Omental fat pad (tissue), 4 donors: ENCODE measurements around the gene PTGES3. TPM values are rescaled to one million over a fixed set of nuclear protein-coding genes. Genes with fewer than 3 reads are reported as not detected.

Experiments used
- ATAC-seq: fragments of 150-250 bp; one replicate; pipeline ENCODE4 v1.9.1; 2016; ENCODE audit warnings: mild to moderate bottlenecking, moderate library complexity; ENCODE audit not compliant: low FRiP score
- DNase-seq: peaks from one replicate; pipeline ENCODE4 v3.0.0-alpha.2; 2019; ENCODE audit warnings: low spot score
- total RNA-seq, 4 donors: library from RNA; depleted of rRNA; stranded (reverse); fragments of >200 nt; gene quantifications; one replicate each; pipeline ENCODE4 v1.1.0, GENCODE V29; 2016
- TF ChIP-seq, protein P1 (sequence below), 3 donors: fragments of 450-650 bp; IDR thresholded peaks; one replicate each; pipeline ENCODE4 v1.5.1; 2016 to 2017; ENCODE audit warnings: antibody characterized with exemption in 3 of 3, mild to moderate bottlenecking in 3 of 3, moderate library complexity in 2 of 3

PTGES3 gene
- total RNA-seq, 4 donors from 2014 or later: 80.7 to 103 (median 84.6) TPM

DNA sequence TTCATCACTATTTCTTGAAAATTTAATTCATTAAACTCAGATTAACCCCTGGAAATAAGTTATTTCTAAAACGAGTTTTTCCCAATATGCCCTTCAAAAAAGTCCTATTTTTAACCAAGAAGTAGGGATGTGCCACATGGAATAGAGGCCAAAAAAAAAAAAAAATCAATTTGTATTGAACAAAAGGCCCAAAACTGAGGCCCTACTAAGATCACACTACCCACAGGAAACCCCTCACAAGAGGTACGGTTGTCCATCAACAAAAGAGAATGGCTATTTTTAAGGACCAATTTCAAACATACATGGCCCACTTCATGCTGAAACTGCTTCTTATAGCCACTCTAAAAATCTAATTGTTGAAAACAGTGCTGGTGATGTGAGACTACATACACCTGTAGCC is 50.5 kb downstream of the PTGES3 start:
- ATAC-seq: no peak
- DNase-seq: no peak

GRCh38 chr12:56636675-56637540 is 51.2 kb downstream of the PTGES3 start:
- ATAC-seq (peak; percentile 80), DNase-seq (peak; percentile 98)
- TF ChIP-seq, protein P1, sequence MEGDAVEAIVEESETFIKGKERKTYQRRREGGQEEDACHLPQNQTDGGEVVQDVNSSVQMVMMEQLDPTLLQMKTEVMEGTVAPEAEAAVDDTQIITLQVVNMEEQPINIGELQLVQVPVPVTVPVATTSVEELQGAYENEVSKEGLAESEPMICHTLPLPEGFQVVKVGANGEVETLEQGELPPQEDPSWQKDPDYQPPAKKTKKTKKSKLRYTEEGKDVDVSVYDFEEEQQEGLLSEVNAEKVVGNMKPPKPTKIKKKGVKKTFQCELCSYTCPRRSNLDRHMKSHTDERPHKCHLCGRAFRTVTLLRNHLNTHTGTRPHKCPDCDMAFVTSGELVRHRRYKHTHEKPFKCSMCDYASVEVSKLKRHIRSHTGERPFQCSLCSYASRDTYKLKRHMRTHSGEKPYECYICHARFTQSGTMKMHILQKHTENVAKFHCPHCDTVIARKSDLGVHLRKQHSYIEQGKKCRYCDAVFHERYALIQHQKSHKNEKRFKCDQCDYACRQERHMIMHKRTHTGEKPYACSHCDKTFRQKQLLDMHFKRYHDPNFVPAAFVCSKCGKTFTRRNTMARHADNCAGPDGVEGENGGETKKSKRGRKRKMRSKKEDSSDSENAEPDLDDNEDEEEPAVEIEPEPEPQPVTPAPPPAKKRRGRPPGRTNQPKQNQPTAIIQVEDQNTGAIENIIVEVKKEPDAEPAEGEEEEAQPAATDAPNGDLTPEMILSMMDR (IDR thresholded peaks at IDR 0.05): peak in 1 of 3 donors; percentile 46

More for the DNA sequence above, 50.5 kb downstream of the PTGES3 start:
- TF ChIP-seq, protein P1 (IDR thresholded peaks at IDR 0.05): no peak

DNA sequence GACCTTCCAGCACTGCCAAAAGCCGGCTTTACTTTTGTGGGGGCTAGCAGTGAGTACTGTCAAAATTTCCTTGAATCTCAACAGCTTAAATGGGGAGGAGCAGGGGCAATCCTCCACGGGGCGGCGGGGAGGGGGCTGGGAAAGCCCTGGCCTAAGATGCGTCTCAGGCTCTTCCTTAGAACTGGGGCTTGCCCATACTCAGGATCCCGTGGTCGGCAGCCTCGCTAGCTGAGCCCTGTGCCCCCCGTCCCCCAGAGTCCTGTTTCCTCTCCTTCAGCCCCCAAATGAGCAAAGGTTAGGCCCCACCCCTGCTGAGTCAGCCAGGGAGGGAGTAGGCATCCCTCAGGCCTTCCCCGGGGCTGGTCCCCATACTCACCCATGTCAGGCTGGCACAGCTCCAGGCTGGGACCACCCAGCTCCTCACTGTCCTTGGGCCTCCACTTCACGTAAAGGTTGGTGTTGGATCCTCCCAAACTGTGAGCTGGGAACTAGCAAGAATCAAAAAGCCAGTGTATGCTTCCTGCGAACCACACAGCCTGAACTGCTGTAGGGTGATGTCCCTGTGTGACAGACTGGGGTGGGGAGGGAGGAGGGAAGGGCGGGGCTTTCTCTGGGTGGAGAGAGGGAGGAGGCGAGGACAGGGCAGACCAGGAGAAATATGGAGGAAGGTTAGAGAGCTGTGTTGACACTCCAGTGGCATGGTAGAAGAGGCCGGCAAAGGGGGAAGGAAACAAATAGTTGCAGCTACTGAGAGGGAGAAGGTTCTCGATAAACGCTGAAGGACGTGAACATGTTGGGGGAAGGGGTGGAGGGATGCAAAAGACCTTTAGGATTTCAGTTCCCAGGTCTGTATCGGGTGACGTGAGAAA is 52.0 kb downstream of the PTGES3 start:
- TF ChIP-seq, protein P1 (IDR thresholded peaks at IDR 0.05): no peak
- peak; percentile 73 for DNase-seq
- peak; percentile 73 for ATAC-seq

- TF ChIP-seq, protein P1 (IDR thresholded peaks at IDR 0.05): no peak
- no peak for DNase-seq
- ATAC-seq: peak; percentile 33
These were observed 53.0 kb downstream of the PTGES3 start for GRCh38 chr12:56634837-56635791.

- ATAC-seq: no peak
These were observed 53.7 kb downstream of the PTGES3 start for GRCh38 chr12:56634242-56634836.

More at GRCh38 chr12:56634242-56634836, 53.7 kb downstream of the PTGES3 start:
- TF ChIP-seq, protein P1 (IDR thresholded peaks at IDR 0.05): no peak
- no peak for DNase-seq
